ENCODE measurements around the gene GPRIN3.
"Not testable (repeated sequence)": the region's sequence is repeated elsewhere in the genome, so short reads cannot be mapped to it uniquely, and the experiment has no call there.

Gene GPRIN3

GRCh38 chr4:89312066-89312465 lies 4.5 kb upstream of the GPRIN3 start:
- DNase-seq: no peak

- DNase-seq: no peak
Observed at GRCh38 chr4:89311433-89311832, 3.8 kb upstream of the GPRIN3 start.

- not testable (repeated sequence) for DNase-seq
Observed at GRCh38 chr4:89309154-89309553, 1.6 kb upstream of the GPRIN3 start.

- peak in 1 of 56 donors; percentile 53 for DNase-seq
Observed at GRCh38 chr4:89308161-89308500, 531 bp upstream of the GPRIN3 start.

- no peak for DNase-seq
Observed at GRCh38 chr4:89307178-89307445, 488 bp downstream of the GPRIN3 start.

- DNase-seq: peak in 1 of 56 donors; percentile 13
Observed at GRCh38 chr4:89306486-89307177, 968 bp downstream of the GPRIN3 start.

GRCh38 chr4:89305712-89306437 lies 1.7 kb downstream of the GPRIN3 start:
- no peak for DNase-seq

GRCh38 chr4:89305028-89305427 lies 2.6 kb downstream of the GPRIN3 start:
- DNase-seq: no peak

- DNase-seq: no peak
Observed at GRCh38 chr4:89303814-89304388, 3.7 kb downstream of the GPRIN3 start.

- DNase-seq: no peak
Observed at GRCh38 chr4:89303177-89303576, 4.4 kb downstream of the GPRIN3 start.

- no peak for DNase-seq
Observed at GRCh38 chr4:89301902-89302301, 5.7 kb downstream of the GPRIN3 start.

- no peak for DNase-seq
Observed at GRCh38 chr4:89301003-89301402, 6.6 kb downstream of the GPRIN3 start.

GRCh38 chr4:89300499-89300898 lies 7.1 kb downstream of the GPRIN3 start:
- DNase-seq: no peak

- DNase-seq: no peak
Observed at GRCh38 chr4:89300060-89300459, 7.5 kb downstream of the GPRIN3 start.

- DNase-seq: peak in 17 of 56 donors; percentile 7 to 73 (median 23)
Observed at GRCh38 chr4:89299153-89299791, 8.3 kb downstream of the GPRIN3 start.

GRCh38 chr4:89298788-89299152 lies 8.8 kb downstream of the GPRIN3 start:
- DNase-seq: no peak

GRCh38 chr4:89298155-89298554 lies 9.4 kb downstream of the GPRIN3 start:
- DNase-seq: no peak

- no peak for DNase-seq
Observed at GRCh38 chr4:89296896-89297295, 10.7 kb downstream of the GPRIN3 start.

GRCh38 chr4:89296399-89296798 lies 11.2 kb downstream of the GPRIN3 start:
- DNase-seq: no peak

GRCh38 chr4:89295415-89295927 lies 12.1 kb downstream of the GPRIN3 start:
- DNase-seq: no peak

GRCh38 chr4:89294573-89295269 lies 12.9 kb downstream of the GPRIN3 start:
- DNase-seq: no peak

- DNase-seq: no peak
Observed at GRCh38 chr4:89293299-89293698, 14.3 kb downstream of the GPRIN3 start.
